Psoas muscle (tissue), 8 donors: ENCODE results near the gene STAT2. TPM values are rescaled to one million over a fixed set of nuclear protein-coding genes. Genes with fewer than 3 reads are reported as not detected.

ENCODE experiments used
- ATAC-seq, 4 donors: fragments of 200-7000 bp; cut with Tn5 transposase; one replicate each; pipeline ENCODE4 v1.9.1; 2020; ENCODE audit warnings: moderate library complexity in 3 of 4, mild to moderate bottlenecking in 2 of 4
- DNase-seq, 2 donors: peaks; one replicate each; pipeline ENCODE4 v3.0.0-alpha.2; 2020
- H3K27ac ChIP-seq: fragments of 200-600 bp; one replicate; pipeline ENCODE4 v1.8.0; 2022
- H3K27me3 ChIP-seq, 3 donors: fragments of 200-600 bp in 1 of 3; one replicate each; pipeline versions ENCODE4 v1.6.1 to v1.8.0; 2013 to 2022; ENCODE audit warnings: low read length in 2 of 3, mild to moderate bottlenecking in 2 of 3, moderate library complexity in 1 of 3; ENCODE audit not compliant: insufficient read depth in 3 of 3
- H3K36me3 ChIP-seq, 2 donors: fragments of 200-600 bp in 1 of 2; one replicate each; pipeline versions ENCODE4 v1.6.1 to v1.8.0; 2013 to 2022; ENCODE audit warnings: low read depth in 1 of 2, mild to moderate bottlenecking in 1 of 2, moderate library complexity in 1 of 2; ENCODE audit not compliant: insufficient read depth in 1 of 2
- H3K4me1 ChIP-seq: fragments of 200-600 bp; one replicate; pipeline ENCODE4 v1.8.0; 2022
- H3K4me3 ChIP-seq: fragments of 200-600 bp; one replicate; pipeline ENCODE4 v1.8.0; 2022; ENCODE audit warnings: mild to moderate bottlenecking
- H3K9me3 ChIP-seq: fragments of 200-600 bp; one replicate; pipeline ENCODE4 v1.8.0; 2022
- WGBS, 3 donors: extraction: QIAGEN DNeasy Blood & Tissue Kit; methylation state at CpG; one replicate each; pipeline versions ENCODE4 v1.1.6 to v1.1.7; 2013; 5-methylcytosine and 5-hydroxymethylcytosine counted together
- intact Hi-C, 2 donors: fragments of 100-400 bp; cut with DNase I; formaldehyde crosslinking; loops; one replicate each; pipeline versions ENCODE4 v1.11.0 to v1.14.2; 2022
- polyA plus RNA-seq, 3 donors: library from polyadenylated mRNA; stranded (reverse); fragments of 200-250 nt; gene quantifications; one replicate each; pipeline ENCODE4 v1.2.3, GENCODE V29; 2013
- total RNA-seq, 4 donors: library from RNA; stranded (reverse); fragmentation: NEBNext Ultra II Directional in 2 of 4; extraction: Animal tissue kit (Norgen Biotek cat#: 25700) in 2 of 4; gene quantifications; one replicate each; pipeline versions ENCODE4 v1.2.1 to v1.2.4, GENCODE V29; 2021 to 2023
- TF ChIP-seq, protein P1 (sequence below): fragments of 200-600 bp; IDR thresholded peaks from one replicate; pipeline ENCODE4 v1.8.0; 2022; ENCODE audit warnings: antibody characterized with exemption
- donor health status: healthy with polysubstance abuse.
- donor health status: DM: no; HTN: no; CAD: no; lungs with moderate emphysema.
- donor health status: Bipolar disorder and iron deficiency.
- donor health status: healthy.
- donor health status: DM: yes; HTN: yes; CAD: no.
- donor health status: DM: no; HTN: no; CAD: no.
- donor health status: DM: no; HTN: no; CAD: no.
- donor health status: DM: yes; HTN: yes; CAD: no.

The STAT2 gene
- total and polyA plus RNA-seq, 7 donors: 15.0 to 34.6 (median 30.3) TPM

GRCh38 chr12:56385873-56386272 is 26.0 kb upstream of the STAT2 start:
- Histone ChIP-seq H3K9me3 (no peaks in the 10 kb centered on the region), H3K36me3 (no peaks in the 10 kb centered on the region), H3K27ac (no peak overlapping the region), H3K4me3 (no peak overlapping the region), H3K27me3 (peaks cover 0 to 2% (median 0%) of the 10 kb centered on the region in 3 donors), H3K4me1 (no peaks in the 10 kb centered on the region)
- ATAC-seq: no peak
- TF ChIP-seq, protein P1, sequence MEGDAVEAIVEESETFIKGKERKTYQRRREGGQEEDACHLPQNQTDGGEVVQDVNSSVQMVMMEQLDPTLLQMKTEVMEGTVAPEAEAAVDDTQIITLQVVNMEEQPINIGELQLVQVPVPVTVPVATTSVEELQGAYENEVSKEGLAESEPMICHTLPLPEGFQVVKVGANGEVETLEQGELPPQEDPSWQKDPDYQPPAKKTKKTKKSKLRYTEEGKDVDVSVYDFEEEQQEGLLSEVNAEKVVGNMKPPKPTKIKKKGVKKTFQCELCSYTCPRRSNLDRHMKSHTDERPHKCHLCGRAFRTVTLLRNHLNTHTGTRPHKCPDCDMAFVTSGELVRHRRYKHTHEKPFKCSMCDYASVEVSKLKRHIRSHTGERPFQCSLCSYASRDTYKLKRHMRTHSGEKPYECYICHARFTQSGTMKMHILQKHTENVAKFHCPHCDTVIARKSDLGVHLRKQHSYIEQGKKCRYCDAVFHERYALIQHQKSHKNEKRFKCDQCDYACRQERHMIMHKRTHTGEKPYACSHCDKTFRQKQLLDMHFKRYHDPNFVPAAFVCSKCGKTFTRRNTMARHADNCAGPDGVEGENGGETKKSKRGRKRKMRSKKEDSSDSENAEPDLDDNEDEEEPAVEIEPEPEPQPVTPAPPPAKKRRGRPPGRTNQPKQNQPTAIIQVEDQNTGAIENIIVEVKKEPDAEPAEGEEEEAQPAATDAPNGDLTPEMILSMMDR: no peak
- 88 to 100% (median 96%) methylated on average over 1 of the region's 1 CpG for WGBS, 3 donors
- no peak for DNase-seq
- intact Hi-C loops: no loop called here

DNA sequence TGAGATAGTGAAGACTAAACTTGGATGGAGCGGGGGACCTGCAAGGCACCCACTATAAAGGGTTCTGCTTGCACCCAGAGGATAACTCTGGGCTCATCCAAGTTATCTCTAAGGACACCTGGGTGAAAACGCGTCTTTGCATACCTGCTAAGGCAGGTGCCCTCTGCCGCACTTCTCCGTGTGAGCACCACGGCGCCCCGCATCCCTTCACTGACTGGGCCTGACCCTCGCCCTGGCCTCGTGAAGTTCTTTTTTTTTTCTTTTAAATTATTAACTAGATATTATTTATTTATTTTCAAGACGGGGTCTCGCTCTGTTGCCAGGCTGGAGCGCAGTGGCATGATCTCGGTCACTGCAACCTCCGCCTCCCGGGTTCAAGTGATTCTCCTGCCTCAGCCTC is 22.7 kb upstream of the STAT2 start:
- WGBS, 3 donors: 92 to 95% (median 94%) methylated on average over 16 of the region's 16 CpGs
- no peaks in the 10 kb centered on the region for H3K4me1 ChIP-seq
- intact Hi-C loops: loop anchor here in 1 of 2 donors (5.0 kb wide), 1 partner anchor 45 kb away; no protein-coding TSS in a partner anchor
- H3K9me3 ChIP-seq: no peaks in the 10 kb centered on the region
- H3K27ac ChIP-seq: no peak overlapping the region
- TF ChIP-seq, protein P1: no peak
- no peak for DNase-seq
- H3K36me3 ChIP-seq: no peaks in the 10 kb centered on the region
- no peak overlapping the region for H3K4me3 ChIP-seq
- peaks cover 0 to 2% (median 0%) of the 10 kb centered on the region in 3 donors for H3K27me3 ChIP-seq
- ATAC-seq: no peak

GRCh38 chr12:56377989-56378316 is 18.0 kb upstream of the STAT2 start:
- 50 to 55% (median 54%) methylated on average over 1 of the region's 1 CpG for WGBS, 3 donors
- Histone ChIP-seq H3K4me1 (no peaks in the 10 kb centered on the region), H3K9me3 (no peaks in the 10 kb centered on the region), H3K36me3 (no peaks in the 10 kb centered on the region), H3K4me3 (no peak overlapping the region), H3K27ac (no peak overlapping the region), H3K27me3 (no peaks in the 10 kb centered on the region)
- TF ChIP-seq, protein P1: no peak
- intact Hi-C loops: no loop called here
- DNase-seq (no peak), ATAC-seq (no peak)

DNA sequence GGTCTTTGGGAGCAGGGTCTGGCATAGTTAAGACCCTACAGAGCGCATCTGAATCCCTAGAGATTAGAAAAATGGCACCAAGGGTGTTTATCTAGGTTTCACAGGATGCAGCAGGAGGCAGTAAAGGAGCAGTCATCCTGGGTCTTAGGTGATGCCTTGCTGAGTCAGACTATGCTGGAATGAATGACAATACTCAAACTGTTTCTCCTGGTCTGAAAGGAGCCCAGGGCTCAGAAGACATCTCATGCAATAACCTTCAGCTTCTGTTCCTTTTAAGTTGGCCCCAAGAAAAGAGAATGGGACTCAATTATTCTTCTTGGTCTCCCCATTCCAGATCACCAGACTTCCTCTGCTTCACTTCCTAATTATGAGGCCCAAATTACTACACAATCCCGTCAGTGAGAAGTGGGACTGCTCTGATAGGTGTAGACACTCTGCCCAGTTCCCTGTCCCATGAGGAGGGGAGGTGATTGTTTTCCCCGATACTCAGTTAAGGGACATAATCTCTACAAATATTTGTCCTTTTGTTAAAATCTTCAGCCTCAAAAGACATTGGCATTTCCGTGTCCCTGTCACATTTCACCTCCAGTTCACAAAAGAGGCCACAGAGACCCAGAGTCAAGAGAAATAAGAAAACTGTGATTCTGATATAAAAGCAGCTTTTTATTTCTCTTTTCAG is 17.5 kb upstream of the STAT2 start:
- H3K27ac ChIP-seq: no peak overlapping the region
- TF ChIP-seq, protein P1: no peak
- intact Hi-C loops: no loop called here
- 60 to 67% (median 61%) methylated on average over 4 of the region's 4 CpGs for whole genome bisulfite sequencing, 3 donors
- H3K4me1 ChIP-seq: no peaks in the 10 kb centered on the region
- H3K27me3 ChIP-seq: no peaks in the 10 kb centered on the region
- H3K4me3 ChIP-seq: no peak overlapping the region
- no peaks in the 10 kb centered on the region for H3K36me3 ChIP-seq
- ATAC-seq (no peak), DNase-seq (no peak)
- H3K9me3 ChIP-seq: no peaks in the 10 kb centered on the region
